Upper lobe of left lung (tissue), 6 donors: ENCODE measurements around the gene KCNAB2. TPM values are rescaled to one million over a fixed set of nuclear protein-coding genes. Genes with fewer than 3 reads are reported as not detected.
A peak's percentile ranks its signal among the peaks of the same experiment; 100 is the strongest.

Experiments
- ATAC-seq, 2 donors: fragments of 200-7000 bp; cut with Tn5 transposase; one replicate each; pipeline ENCODE4 v1.9.1; 2022; ENCODE audit warnings: mild to moderate bottlenecking in 2 of 2, moderate library complexity in 2 of 2; ENCODE audit not compliant: low FRiP score in 2 of 2
- DNase-seq, 2 donors: peaks; one replicate each; pipeline ENCODE4 v3.0.0-alpha.2; 2019 to 2020
- H3K27ac ChIP-seq, 4 donors: fragments of 200-600 bp; sonication (generic); one replicate each; pipeline ENCODE4 v1.5.1; 2016 to 2019
- H3K27me3 ChIP-seq, 4 donors: fragments of 200-600 bp; sonication (generic); one replicate each; pipeline ENCODE4 v1.5.1; 2017 to 2019
- H3K36me3 ChIP-seq, 4 donors: fragments of 200-600 bp; sonication (generic); one replicate each; pipeline ENCODE4 v1.5.1; 2016 to 2019
- H3K4me1 ChIP-seq, 4 donors: fragments of 200-600 bp; sonication (generic); one replicate each; pipeline ENCODE4 v1.5.1; 2018 to 2019
- H3K4me3 ChIP-seq, 4 donors: fragments of 200-600 bp; sonication (generic); one replicate each; pipeline ENCODE4 v1.5.1; 2017 to 2019; ENCODE audit warnings: mild to moderate bottlenecking in 2 of 4, moderate library complexity in 1 of 4
- H3K9me3 ChIP-seq, 4 donors: fragments of 200-600 bp; sonication (generic); one replicate each; pipeline ENCODE4 v1.5.1; 2018 to 2019
- CTCF ChIP-seq, 6 experiments: fragments of 450-650 bp in 4 of 6; fragments of 200-600 bp in 2 of 6; sonication (generic) in 2 of 6; IDR thresholded peaks; one replicate each; pipeline ENCODE4 v1.5.1; 2016 to 2019; ENCODE audit warnings: antibody characterized with exemption in 6 of 6
- EP300 ChIP-seq, 4 donors: sonication (generic); formaldehyde crosslinking; IDR thresholded peaks; one replicate each; pipeline ENCODE4 v1.5.1; 2017; ENCODE audit warnings: antibody characterized with exemption in 4 of 4, control low read depth in 2 of 4
- POLR2A ChIP-seq, 4 donors: fragments of 450-650 bp; IDR thresholded peaks; one replicate each; pipeline ENCODE4 v1.5.1; 2016 to 2017; ENCODE audit warnings: antibody characterized with exemption in 4 of 4, mild to moderate bottlenecking in 2 of 4
- POLR2AphosphoS5 ChIP-seq, 2 donors: sonication (generic); formaldehyde crosslinking; IDR thresholded peaks; one replicate each; pipeline ENCODE4 v1.5.1; 2017; ENCODE audit warnings: antibody characterized with exemption in 2 of 2
- WGBS, 2 donors: methylation state at CpG; one replicate each; pipeline ENCODE4 v1.1.5; 2017 to 2018; 5-methylcytosine and 5-hydroxymethylcytosine counted together
- total RNA-seq, 6 donors: library from RNA; depleted of rRNA in 4 of 6; stranded (reverse); fragments of >200 nt in 4 of 6; gene quantifications; one replicate each; pipeline versions ENCODE4 v1.1.0 to v1.2.1, GENCODE V29; 2016 to 2021
- donor health status: DM: no; HTN: no; CAD: no; lungs with moderate emphysema.
- donor health status: DM: no; HTN: yes; CAD: no; lungs with severe emphysema.

The KCNAB2 gene
- total RNA-seq, 6 donors from 2014 or later, result 36.9 to 129 (median 97.8) TPM

- no peaks in the 10 kb centered on the region for H3K27me3 ChIP-seq
- no peak overlapping the region for H3K4me3 ChIP-seq
- H3K27ac ChIP-seq, result no peak overlapping the region
- H3K4me1 ChIP-seq, result no peaks in the 10 kb centered on the region
- TF ChIP-seq POLR2A (IDR thresholded peaks at IDR 0.05) (no peak), POLR2AphosphoS5 (IDR thresholded peaks at IDR 0.05) (no peak), EP300 (IDR thresholded peaks at IDR 0.05) (no peak), CTCF (IDR thresholded peaks at IDR 0.05) (no peak)
- peaks cover 0 to 6% (median 0%) of the 10 kb centered on the region in 4 donors for H3K36me3 ChIP-seq
- ATAC-seq (no peak), DNase-seq (peak in 1 of 2 donors; percentile 59)
- H3K9me3 ChIP-seq, result no peaks in the 10 kb centered on the region
- 76 to 85% methylated on average over 6 to 22 of the region's 22 CpGs for WGBS, 2 donors
Observed at GRCh38 chr1:6103111-6103853, 57.6 kb downstream of the KCNAB2 start.

GRCh38 chr1:6103854-6104530 is 58.3 kb downstream of the KCNAB2 start:
- DNase-seq (peak in 1 of 2 donors; percentile 50), ATAC-seq (no peak)
- no peaks in the 10 kb centered on the region for H3K4me1 ChIP-seq
- 64 to 100% methylated on average over 1 to 10 of the region's 13 CpGs for WGBS, 2 donors
- no peak overlapping the region for H3K4me3 ChIP-seq
- no peaks in the 10 kb centered on the region for H3K9me3 ChIP-seq
- TF ChIP-seq EP300 (IDR thresholded peaks at IDR 0.05) (no peak), POLR2A (IDR thresholded peaks at IDR 0.05) (no peak), CTCF (IDR thresholded peaks at IDR 0.05) (no peak), POLR2AphosphoS5 (IDR thresholded peaks at IDR 0.05) (no peak)
- H3K27ac ChIP-seq, result no peak overlapping the region
- no peaks in the 10 kb centered on the region for H3K27me3 ChIP-seq
- peaks cover 0 to under 1% (median 0%) of the 10 kb centered on the region in 4 donors for H3K36me3 ChIP-seq

- ATAC-seq, result no peak
- TF ChIP-seq POLR2AphosphoS5 (IDR thresholded peaks at IDR 0.05) (no peak), CTCF (IDR thresholded peaks at IDR 0.05) (no peak), EP300 (IDR thresholded peaks at IDR 0.05) (no peak), POLR2A (IDR thresholded peaks at IDR 0.05) (no peak)
- Histone ChIP-seq H3K4me3 (no peak overlapping the region), H3K27me3 (no peaks in the 10 kb centered on the region), H3K27ac (no peak overlapping the region), H3K36me3 (no peaks in the 10 kb centered on the region), H3K9me3 (no peaks in the 10 kb centered on the region), H3K4me1 (no peaks in the 10 kb centered on the region)
- WGBS, 2 donors, result 83 to 88% methylated on average over 2 to 4 of the region's 9 CpGs
- peak in 1 of 2 donors; percentile 45 for DNase-seq
Observed at GRCh38 chr1:6104631-6105030, 58.9 kb downstream of the KCNAB2 start.

GRCh38 chr1:6105218-6105679 is 59.6 kb downstream of the KCNAB2 start:
- no peak for TF ChIP-seq CTCF (IDR thresholded peaks at IDR 0.05)
- no peak for TF ChIP-seq POLR2AphosphoS5 (IDR thresholded peaks at IDR 0.05)
- no peak for TF ChIP-seq POLR2A (IDR thresholded peaks at IDR 0.05)
- no peak for TF ChIP-seq EP300 (IDR thresholded peaks at IDR 0.05)
- DNase-seq, result peak in 1 of 2 donors; percentile 56
- no peak overlapping the region for H3K4me3 ChIP-seq
- no peaks in the 10 kb centered on the region for H3K36me3 ChIP-seq
- no peaks in the 10 kb centered on the region for H3K4me1 ChIP-seq
- H3K27me3 ChIP-seq, result no peaks in the 10 kb centered on the region
- H3K27ac ChIP-seq, result no peak overlapping the region
- 59 to 71% methylated on average over 8 to 12 of the region's 12 CpGs for WGBS, 2 donors
- no peak for ATAC-seq
- H3K9me3 ChIP-seq, result no peaks in the 10 kb centered on the region
